ENCODE results near the gene AKAP13.

AKAP13 gene

GRCh38 chr15:85497172-85497569 lies 116.8 kb downstream of the AKAP13 start:
- no peak for TF ChIP-seq MYC (IDR thresholded peaks at IDR 0.05; ENCODE audit: low read depth, low read length)
- TF ChIP-seq, protein P1, sequence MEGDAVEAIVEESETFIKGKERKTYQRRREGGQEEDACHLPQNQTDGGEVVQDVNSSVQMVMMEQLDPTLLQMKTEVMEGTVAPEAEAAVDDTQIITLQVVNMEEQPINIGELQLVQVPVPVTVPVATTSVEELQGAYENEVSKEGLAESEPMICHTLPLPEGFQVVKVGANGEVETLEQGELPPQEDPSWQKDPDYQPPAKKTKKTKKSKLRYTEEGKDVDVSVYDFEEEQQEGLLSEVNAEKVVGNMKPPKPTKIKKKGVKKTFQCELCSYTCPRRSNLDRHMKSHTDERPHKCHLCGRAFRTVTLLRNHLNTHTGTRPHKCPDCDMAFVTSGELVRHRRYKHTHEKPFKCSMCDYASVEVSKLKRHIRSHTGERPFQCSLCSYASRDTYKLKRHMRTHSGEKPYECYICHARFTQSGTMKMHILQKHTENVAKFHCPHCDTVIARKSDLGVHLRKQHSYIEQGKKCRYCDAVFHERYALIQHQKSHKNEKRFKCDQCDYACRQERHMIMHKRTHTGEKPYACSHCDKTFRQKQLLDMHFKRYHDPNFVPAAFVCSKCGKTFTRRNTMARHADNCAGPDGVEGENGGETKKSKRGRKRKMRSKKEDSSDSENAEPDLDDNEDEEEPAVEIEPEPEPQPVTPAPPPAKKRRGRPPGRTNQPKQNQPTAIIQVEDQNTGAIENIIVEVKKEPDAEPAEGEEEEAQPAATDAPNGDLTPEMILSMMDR (IDR thresholded peaks at IDR 0.05; ENCODE audit: low read depth, low read length): no peak
- no peak overlapping the region for H3K4me3 ChIP-seq (ENCODE audit: low read depth, low read length)
- no peak for DNase-seq (ENCODE audit: low read depth)

DNA sequence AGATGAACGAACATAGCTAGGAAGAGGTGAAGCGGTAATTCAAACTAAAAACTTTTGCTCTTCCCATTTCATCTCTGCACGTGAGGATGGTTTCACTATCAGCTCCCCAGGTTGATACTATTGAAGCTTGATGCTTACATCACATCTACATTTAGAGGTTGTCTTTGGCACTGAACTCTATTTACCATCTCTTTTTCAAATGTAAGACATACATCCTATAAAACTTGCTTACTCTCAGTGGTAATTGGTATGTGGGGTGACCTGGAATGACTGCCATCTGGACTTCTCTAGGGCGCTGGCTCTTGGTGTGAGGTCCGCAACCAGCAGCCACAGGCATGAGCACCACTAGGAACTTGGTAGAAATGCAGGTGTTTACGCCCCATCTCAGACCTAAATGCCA lies 118.1 kb downstream of the AKAP13 start:
- TF ChIP-seq MYC (IDR thresholded peaks at IDR 0.05; ENCODE audit: low read depth, low read length): no peak
- DNase-seq (ENCODE audit: low read depth): no peak
- H3K4me3 ChIP-seq (ENCODE audit: low read depth, low read length): no peak overlapping the region

GRCh38 chr15:85499371-85499887 lies 119.0 kb downstream of the AKAP13 start:
- no peak overlapping the region for H3K4me3 ChIP-seq (ENCODE audit: low read depth, low read length)
- no peak for TF ChIP-seq MYC (IDR thresholded peaks at IDR 0.05; ENCODE audit: low read depth, low read length)
- TF ChIP-seq POLR2A (IDR thresholded peaks at IDR 0.05; ENCODE audit: extremely low read depth, insufficient read length): no peak
- no peak for DNase-seq (ENCODE audit: low read depth)

- DNase-seq (ENCODE audit: low read depth): no peak
- TF ChIP-seq POLR2A (IDR thresholded peaks at IDR 0.05; ENCODE audit: extremely low read depth, insufficient read length) (no peak), MYC (IDR thresholded peaks at IDR 0.05; ENCODE audit: low read depth, low read length) (no peak), MAX (IDR thresholded peaks at IDR 0.05; ENCODE audit: low read depth, low read length) (no peak)
- TF ChIP-seq, protein P1 (IDR thresholded peaks at IDR 0.05; ENCODE audit: low read depth, low read length): no peak
- H3K4me3 ChIP-seq (ENCODE audit: low read depth, low read length): no peak overlapping the region
Measured at GRCh38 chr15:85500060-85500708, 119.8 kb downstream of the AKAP13 start.

- TF ChIP-seq, protein P1 (IDR thresholded peaks at IDR 0.05; ENCODE audit: low read depth, low read length): no peak
- TF ChIP-seq POLR2A (IDR thresholded peaks at IDR 0.05; ENCODE audit: extremely low read depth, insufficient read length) (no peak), MYC (IDR thresholded peaks at IDR 0.05; ENCODE audit: low read depth, low read length) (no peak), MAX (IDR thresholded peaks at IDR 0.05; ENCODE audit: low read depth, low read length) (no peak)
- no peak for DNase-seq (ENCODE audit: low read depth)
Measured at GRCh38 chr15:85500729-85501128, 120.3 kb downstream of the AKAP13 start.

DNA sequence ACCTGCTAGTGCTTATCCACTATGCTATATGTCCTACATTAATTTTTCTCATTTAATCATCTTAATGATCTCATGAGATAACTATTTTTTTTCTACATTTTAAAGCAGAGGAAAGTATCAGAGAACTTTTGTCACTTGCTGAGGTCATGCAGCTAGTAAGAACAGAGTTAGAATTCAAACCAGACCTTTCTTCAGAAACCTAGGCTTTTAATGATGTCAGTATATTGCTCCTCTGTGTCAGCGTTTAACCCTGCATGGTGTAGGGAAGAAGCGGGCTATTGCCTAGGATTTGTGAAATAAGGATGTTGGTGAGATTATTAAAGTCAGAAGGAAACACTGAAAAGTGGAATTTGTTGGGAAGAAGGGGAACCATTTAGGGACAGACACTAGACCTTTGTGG lies 121.2 kb downstream of the AKAP13 start:
- TF ChIP-seq MAX (IDR thresholded peaks at IDR 0.05; ENCODE audit: low read depth, low read length) (no peak), MYC (IDR thresholded peaks at IDR 0.05; ENCODE audit: low read depth, low read length) (no peak), POLR2A (IDR thresholded peaks at IDR 0.05; ENCODE audit: extremely low read depth, insufficient read length) (no peak)
- TF ChIP-seq, protein P1 (IDR thresholded peaks at IDR 0.05; ENCODE audit: low read depth, low read length): no peak
- no peak for DNase-seq (ENCODE audit: low read depth)
- H3K4me3 ChIP-seq (ENCODE audit: low read depth, low read length): no peak overlapping the region

More at GRCh38 chr15:85500729-85501128, 120.3 kb downstream of the AKAP13 start:
- no peak overlapping the region for H3K4me3 ChIP-seq (ENCODE audit: low read depth, low read length)

GRCh38 chr15:85503151-85503799 lies 122.9 kb downstream of the AKAP13 start:
- TF ChIP-seq MYC (IDR thresholded peaks at IDR 0.05; ENCODE audit: low read depth, low read length) (no peak), MAX (IDR thresholded peaks at IDR 0.05; ENCODE audit: low read depth, low read length) (no peak), POLR2A (IDR thresholded peaks at IDR 0.05; ENCODE audit: extremely low read depth, insufficient read length) (no peak)
- TF ChIP-seq, protein P1 (IDR thresholded peaks at IDR 0.05; ENCODE audit: low read depth, low read length): no peak
- DNase-seq (ENCODE audit: low read depth): no peak
- H3K4me3 ChIP-seq (ENCODE audit: low read depth, low read length): no peak overlapping the region

All from NB4 (cell line).